IPS DF 19.7 (cell line): ENCODE data around the gene SH3GLB1.

Source experiments
- DNase-seq: peaks from one replicate; pipeline ENCODE4 v3.0.0-alpha.2; 2013; ENCODE audit warnings: low read depth, low spot score

The SH3GLB1 gene

DNA sequence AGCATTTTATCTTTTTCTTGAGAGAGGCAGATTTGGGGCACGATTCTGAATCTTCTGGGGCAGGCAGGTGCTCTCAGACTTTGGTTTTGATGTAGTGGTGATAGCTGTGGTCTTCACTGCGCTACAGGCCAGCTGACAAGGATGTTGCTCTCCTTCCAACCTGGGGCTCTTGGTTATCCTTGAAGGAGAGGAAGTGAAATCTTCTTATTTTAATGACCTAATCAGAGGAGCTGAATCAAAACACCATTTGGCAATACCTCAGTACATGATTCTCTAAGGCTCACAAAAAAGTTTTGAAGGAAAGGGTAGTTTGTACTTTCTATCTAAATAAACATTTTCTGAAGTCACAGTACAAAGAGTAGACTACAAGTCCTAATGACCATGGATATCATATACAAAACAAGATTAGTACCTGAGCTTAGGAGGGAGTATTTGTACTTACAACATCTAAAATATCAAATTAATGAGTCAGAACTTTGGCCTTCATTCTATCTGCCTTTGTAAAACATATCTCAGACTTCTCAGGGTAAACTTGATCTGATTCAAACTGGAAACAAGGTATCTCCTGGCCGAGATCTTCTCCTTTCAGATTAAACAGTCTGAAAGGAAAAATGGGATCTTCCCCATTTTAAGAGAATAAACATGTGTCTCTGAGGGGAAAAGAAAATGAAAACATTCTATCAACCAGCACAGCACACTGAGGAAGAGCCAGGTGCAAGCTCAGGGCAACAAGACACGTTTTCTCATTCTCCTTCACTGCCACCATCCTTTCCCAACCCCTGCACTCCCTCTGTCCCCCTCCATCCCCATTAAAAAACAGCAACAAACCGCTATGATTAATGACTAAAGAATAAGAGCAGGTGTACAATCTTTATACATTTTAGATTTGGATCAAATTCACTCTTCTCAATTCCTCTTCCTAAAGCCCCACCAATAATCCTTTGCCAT is 69.2 kb downstream of the SH3GLB1 start:
- no peak for DNase-seq

DNA sequence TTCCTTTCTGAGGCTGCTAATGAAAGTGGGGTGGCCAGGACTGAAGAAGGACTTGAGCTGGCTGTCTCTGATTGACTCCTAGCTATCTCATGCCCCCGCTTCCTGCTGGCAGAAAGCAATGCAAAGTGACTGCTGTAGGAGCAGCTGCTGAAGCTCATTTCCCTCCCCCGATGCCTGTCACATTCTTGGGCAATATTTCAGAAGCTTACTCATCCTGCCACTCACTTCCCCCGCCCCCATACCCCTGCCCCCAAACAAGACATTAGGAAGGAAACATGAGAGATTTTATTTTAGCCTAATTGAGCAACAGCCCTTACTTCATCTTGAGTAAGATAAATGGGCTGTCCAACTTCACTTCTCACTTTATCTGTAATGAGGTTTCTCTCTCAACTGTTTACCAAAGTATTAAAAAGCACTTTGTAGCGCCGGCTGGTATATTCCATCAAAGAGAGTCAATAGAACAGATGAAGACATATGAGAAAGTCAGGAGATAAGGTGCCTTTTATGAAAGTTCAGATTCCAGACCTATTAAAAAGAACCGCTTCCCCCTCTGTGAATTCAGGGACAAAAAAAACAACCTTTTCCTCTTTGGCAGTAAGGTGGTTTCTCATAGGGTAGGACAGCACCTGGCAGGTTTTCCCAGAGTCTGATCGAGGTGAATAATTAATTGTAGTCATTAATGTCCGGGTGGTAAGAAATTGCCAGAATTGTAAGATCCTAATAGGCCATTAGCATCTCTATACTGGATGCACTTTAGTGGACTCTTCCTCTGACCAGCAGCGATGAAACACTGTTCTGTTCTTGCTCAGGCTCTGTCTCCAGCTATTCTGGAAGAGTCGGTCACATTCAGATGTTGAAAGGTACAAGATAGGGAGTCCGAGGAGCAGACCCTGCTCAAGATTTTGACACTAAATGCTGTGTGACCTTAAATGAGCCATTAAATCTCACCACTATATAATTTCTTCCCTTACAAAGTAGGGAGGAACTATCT is 70.2 kb downstream of the SH3GLB1 start:
- DNase-seq: peak; percentile 35

DNA sequence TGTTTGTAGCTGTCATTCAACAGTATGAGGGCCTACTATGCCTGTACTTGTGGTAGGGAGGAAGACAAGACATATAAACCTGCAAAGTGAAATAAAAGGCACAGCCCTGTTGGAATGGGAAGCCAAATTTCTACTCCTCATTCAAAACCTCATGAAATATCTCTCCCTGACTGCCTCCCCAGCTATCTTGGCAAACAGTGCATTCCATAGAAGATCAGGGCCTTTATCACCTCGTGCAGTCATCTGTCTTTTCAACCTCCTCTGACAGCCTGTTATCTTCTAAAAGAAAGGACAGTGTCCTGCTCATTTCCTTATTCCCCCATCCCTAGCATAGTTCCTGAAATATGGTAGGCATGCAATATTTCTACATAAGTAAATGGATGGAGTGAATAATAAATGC is 71.0 kb downstream of the SH3GLB1 start:
- no peak for DNase-seq

DNA sequence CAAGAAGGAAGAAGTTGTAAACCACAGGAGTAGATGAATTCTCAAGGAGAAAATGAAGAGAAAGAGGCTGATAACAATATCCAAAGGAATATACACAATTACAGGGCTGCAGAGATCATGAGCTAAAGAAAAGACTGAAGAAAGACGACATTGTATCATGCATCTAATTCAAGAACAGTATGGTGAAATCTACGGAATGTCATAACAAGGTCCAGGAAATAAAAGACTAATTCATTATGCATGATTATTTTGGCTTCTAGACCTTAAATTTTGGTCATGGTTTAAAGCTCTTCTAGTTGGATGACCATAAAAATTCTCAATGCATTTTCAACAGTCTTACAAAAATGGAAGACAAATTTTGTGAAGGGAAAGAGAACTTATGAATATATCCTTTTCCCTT is 71.7 kb downstream of the SH3GLB1 start:
- DNase-seq: no peak

DNA sequence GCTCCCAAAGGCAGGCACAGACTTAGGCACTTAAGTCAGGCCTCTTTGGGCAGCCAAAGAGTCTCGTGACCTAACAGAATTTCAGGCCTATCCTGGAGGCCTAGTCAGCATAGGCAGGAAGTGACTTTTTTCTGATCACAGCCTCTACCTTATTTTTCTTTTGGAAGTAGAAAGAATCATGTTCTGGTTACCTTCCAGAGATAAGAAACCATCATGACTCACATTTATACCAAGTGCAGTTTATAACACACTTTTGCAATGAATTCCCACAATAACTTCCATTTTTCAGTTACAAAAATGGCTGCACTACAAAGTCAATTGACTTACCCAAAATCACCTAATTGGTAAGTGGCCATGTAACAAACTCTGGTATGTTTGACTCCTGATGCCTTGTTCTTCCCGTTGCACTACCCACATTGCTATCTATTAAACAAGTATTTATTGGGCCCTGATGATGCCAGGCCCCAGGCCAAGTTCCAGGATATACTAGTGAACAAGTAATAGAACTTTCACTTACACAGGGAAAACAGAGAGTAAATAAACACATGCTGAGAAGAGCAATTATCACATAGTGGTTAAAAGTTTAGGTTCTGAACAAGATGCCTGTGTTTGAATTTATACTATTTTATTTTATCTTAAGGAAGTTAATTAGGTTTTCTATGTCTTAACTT is 74.3 kb downstream of the SH3GLB1 start:
- DNase-seq: no peak

DNA sequence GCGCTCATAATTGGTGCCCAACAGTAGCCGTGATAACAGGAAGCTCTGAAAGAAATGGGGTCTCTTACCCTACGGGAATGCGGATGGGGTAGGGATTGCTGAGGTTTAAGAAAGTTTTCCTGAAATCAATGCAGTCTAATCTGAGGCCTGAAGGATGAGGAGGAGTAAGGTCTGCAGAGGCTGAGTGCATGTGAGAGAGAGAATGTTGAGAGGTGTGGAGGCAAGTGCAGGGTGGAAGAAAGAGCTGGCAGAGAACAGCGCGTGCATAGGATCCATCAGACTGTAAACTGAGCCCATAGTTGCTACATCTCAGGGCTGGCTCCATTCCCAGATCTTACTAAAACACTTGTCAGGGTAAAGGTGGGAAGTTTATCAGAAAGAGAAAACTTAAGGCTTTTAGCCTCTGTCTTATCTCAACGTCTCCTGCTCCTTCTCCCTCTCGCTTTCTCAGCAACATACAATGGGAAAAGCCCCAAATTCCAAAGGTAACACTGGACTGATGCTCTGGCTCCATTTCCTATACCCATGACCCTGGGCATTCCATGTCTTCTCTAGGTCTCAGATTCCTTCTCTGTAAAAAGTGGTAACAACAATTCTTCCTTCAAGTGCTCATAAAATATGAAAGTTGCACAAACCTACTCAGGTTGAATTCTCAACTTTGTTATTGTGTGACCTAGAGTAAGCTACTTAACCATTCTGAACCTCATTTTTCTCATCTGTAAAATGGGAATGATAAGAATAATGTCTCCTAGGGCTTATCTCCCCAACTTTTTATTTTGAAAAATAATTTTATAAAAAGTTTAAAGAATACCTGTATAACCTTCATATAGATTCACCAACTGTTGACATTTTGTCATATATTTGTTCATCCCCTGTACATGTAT is 75.2 kb downstream of the SH3GLB1 start:
- no peak for DNase-seq

DNA sequence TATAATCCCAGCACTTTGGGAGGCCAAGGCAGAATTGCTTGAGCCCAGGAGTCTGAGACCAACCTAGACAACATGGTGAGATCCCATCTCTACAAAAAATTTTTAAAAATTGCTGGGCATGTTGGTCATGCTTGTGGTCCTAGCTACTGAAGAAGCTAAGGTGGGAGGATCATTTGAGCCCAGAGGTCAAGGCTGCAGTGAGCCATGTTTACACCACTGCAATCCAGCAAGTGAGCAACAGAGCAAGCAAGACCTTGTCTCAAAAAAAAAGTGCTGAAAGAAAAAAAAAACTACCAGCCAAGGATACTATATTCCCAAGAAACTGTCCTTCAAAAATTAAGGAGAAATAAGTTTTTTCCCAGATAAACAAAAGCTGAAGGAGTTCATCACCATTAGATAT is 78.1 kb downstream of the SH3GLB1 start:
- no peak for DNase-seq

DNA sequence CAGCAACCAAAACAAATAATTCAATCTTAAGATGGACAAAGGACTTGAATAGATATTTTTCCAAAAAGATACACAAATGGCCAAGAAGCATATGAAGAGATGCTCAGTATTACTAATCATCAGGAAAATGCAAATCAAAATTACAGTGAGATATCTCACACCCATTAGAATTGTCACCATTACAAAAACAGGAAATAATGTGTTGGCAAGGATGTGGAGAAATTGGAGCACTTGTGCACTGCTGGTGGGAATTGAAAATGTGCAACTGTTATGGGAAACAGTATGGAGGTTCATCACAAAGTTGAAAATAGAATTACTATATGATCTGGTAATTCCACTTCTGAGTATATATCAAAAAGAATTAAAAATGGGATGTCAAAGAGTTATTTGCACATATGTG is 83.2 kb downstream of the SH3GLB1 start:
- DNase-seq: no peak

DNA sequence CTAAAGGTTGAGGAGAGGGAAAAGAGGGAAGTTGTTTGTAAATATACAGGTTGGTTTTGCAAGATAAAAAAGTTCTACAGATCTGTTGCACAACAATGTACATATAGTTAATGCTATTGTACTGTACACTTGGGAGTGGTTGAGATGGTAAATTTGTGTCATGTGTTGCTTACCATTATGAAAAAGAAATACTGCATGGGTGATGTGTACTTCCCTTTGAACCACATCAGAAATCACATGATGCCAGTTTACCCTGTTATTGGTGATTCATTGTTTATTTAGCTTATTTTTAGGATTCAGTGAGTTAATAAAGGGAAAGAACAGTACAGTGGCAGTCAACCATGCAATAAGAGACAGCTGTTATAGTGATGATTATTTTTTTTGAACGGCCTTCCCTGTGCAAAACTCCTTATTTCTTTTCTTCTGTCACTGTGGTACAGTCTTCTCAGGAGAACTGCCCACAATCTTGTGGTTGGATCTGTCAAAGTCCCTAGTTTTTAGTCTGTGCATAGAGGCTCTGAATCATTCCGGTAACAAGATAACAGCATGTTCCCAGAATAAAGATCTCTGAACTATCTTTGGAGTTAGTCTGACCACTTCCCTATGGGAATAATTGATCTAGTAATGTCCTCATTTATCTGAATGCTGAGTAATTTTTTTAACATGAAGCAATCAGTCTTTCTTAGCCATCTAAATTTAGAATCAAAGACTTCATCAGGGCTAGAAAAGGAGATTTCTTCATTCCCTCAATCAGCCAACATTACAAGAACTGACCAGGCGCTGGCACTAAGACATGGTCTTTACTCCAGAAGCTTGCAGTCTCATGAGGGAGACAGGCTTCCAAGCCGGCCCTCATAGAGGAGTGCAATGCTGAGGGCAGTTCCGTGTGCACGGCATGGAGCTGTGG is 84.2 kb downstream of the SH3GLB1 start:
- DNase-seq: no peak

DNA sequence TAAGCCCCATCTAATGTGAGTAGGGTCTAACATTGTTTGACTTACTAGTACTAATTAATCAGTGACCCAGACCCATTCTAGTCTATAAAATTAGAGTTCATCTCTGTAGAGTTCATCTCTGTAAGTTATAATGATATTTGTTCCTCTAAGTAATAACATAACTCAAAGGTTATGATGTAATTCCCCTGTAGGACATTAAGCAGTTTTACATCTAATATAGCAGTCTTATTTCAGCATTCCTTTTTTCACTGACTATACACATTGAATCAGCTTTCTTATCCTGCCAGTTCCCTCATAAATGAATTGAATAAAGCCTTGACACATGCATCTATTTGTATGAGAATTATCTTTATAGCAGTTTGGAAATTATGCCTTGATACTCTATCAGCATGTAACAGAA is 90.9 kb downstream of the SH3GLB1 start:
- DNase-seq: no peak
